ENCODE results near the gene RPS24. TPM values are rescaled to one million over a fixed set of nuclear protein-coding genes. Genes with fewer than 3 reads are reported as not detected.

The RPS24 gene
- total and polyA plus RNA-seq, 10 of the 15 experiments (the other 5 are each of a cell fraction or from before 2014, with no cell fraction given): 1,343 to 7,285 (median 2,230) TPM

- in situ Hi-C loops (cut with MboI): no loop called here
- Histone ChIP-seq H3K27ac (ENCODE audit: control insufficient read depth, insufficient read depth) (no peak overlapping the region), H3K9ac (ENCODE audit: control insufficient read depth, insufficient read depth, low read length) (no peak overlapping the region), H3K4me1 (ENCODE audit: control insufficient read depth, insufficient read depth, low read length) (no peaks in the 10 kb centered on the region), H3K9me3 (replicated peaks; ENCODE audit: control insufficient read depth, insufficient read depth, low read length) (no peaks in the 10 kb centered on the region), H3K4me2 (ENCODE audit: control insufficient read depth, insufficient read depth) (no peak overlapping the region), H3K4me3 (no peak overlapping the region), H3K36me3 (ENCODE audit: control insufficient read depth in 2 of 2, insufficient read depth in 2 of 2, low read length in 1 of 2) (no peaks in the 10 kb centered on the region), H3K27me3 (replicated peaks in 1 of 2; ENCODE audit: control insufficient read depth in 2 of 2, insufficient read depth in 2 of 2, low read length in 1 of 2) (no peaks in the 10 kb centered on the region; a peak in 1 of 4 replicates), H2AFZ (ENCODE audit: control insufficient read depth, low read depth, low read length) (no peak overlapping the region), H3K79me2 (ENCODE audit: control insufficient read depth, insufficient read depth, low read length) (no peaks in the 10 kb centered on the region), H4K20me1 (ENCODE audit: control insufficient read depth, insufficient read depth) (no peaks in the 10 kb centered on the region)
- no peak for ATAC-seq
- SMC1A ChIA-PET (ENCODE audit: uncharacterized antibody, unreplicated experiment): no interaction called here
- CTCF ChIA-PET: interaction anchor here (0.6 kb wide), 1 partner anchor 27 kb away, joined by 3 read pairs; no protein-coding TSS in a partner anchor
- BruUV-seq (replicated peaks): no TSS peak
- intact Hi-C loops (cut with micrococcal nuclease; ENCODE audit: unreplicated experiment): no loop called here
- POLR2A ChIA-PET: no interaction called here
- DNase-seq (ENCODE audit: low read depth, low spot score): no peak
- no peak for FAIRE-seq
- RAD21 ChIA-PET (ENCODE audit: unreplicated experiment): no interaction called here
- TF ChIP-seq PBX3 (IDR thresholded peaks at IDR 0.05; ENCODE audit: insufficient replicate concordance, low read depth, low read length) (no peak), ZNF592 (IDR thresholded peaks at IDR 0.05) (no peak), GABPA (IDR thresholded peaks at IDR 0.05; ENCODE audit: low read depth) (no peak), RUNX3 (IDR thresholded peaks at IDR 0.05; ENCODE audit: low read length) (no peak), TCF12 (IDR thresholded peaks at IDR 0.05; ENCODE audit: low read depth, low read length) (no peak), WRNIP1 (IDR thresholded peaks at IDR 0.05; ENCODE audit: borderline replicate concordance, low read depth, low read length) (no peak), KLF5 (IDR thresholded peaks at IDR 0.05; ENCODE audit: partially characterized antibody) (no peak), NR2C1 (IDR thresholded peaks at IDR 0.05) (no peak), FOXK2 (IDR thresholded peaks at IDR 0.05) (no peak), IRF5 (IDR thresholded peaks at IDR 0.05; ENCODE audit: borderline replicate concordance) (no peak), E4F1 (IDR thresholded peaks at IDR 0.05; ENCODE audit: borderline replicate concordance, partially characterized antibody) (no peak), CHD1 (IDR thresholded peaks at IDR 0.05; ENCODE audit: low read depth, low read length) (no peak), ZBTB4 (CRISPR knock-in tag; IDR thresholded peaks at IDR 0.05) (no peak)
Observed at GRCh38 chr10:78072504-78072903, 38.8 kb downstream of the RPS24 start.

Measured in GM12878 (cell line).